Fibroblast of lung (primary cell): ENCODE data around the gene ST6GALNAC3. TPM values are rescaled to one million over a fixed set of nuclear protein-coding genes. Genes with fewer than 3 reads are reported as not detected.

Experiments
- DNase-seq, 2 donors: peaks; one replicate each; pipeline versions ENCODE4 v3.0.0 to v3.0.0-alpha.2; 2010; ENCODE audit warnings: low read depth in 2 of 2
- H2AFZ ChIP-seq: 2 replicates; pipeline ENCODE4 v1.5.1; 2012; ENCODE audit warnings: low read length, control low read depth, inconsistent platforms
- H3K27ac ChIP-seq: 2 replicates; pipeline ENCODE4 v1.5.1; 2011; ENCODE audit warnings: low read length, control low read depth; ENCODE audit not compliant: insufficient read depth
- H3K27me3 ChIP-seq: 2 replicates; pipeline ENCODE4 v1.5.1; 2011; ENCODE audit warnings: mild to moderate bottlenecking, low read length; ENCODE audit not compliant: control insufficient read depth, insufficient read depth
- H3K36me3 ChIP-seq: 2 replicates; pipeline ENCODE4 v1.5.1; 2011; ENCODE audit warnings: low read length; ENCODE audit not compliant: control insufficient read depth, insufficient read depth
- H3K4me1 ChIP-seq: 2 replicates; pipeline ENCODE4 v1.5.1; 2011; ENCODE audit warnings: low read length; ENCODE audit not compliant: control insufficient read depth, insufficient read depth; ENCODE audit errors: extremely low read depth
- H3K4me2 ChIP-seq: 2 replicates; pipeline ENCODE4 v1.5.1; 2011; ENCODE audit warnings: low read length, control low read depth; ENCODE audit not compliant: insufficient read depth; ENCODE audit errors: extremely low read depth
- H3K4me3 ChIP-seq, 4 experiments: fragments of 200-600 bp in 1 of 4; sonication (generic) in 1 of 4; replicated peaks in 1 of 4; 2 replicates each; pipeline ENCODE4 v1.5.1; 2011 to 2016; ENCODE audit warnings: low read length in 4 of 4, low read depth in 3 of 4, mild to moderate bottlenecking in 3 of 4, control low read depth in 2 of 4, inconsistent platforms in 1 of 4, mixed read lengths in 1 of 4; ENCODE audit not compliant: insufficient read depth in 1 of 4; ENCODE audit errors: control extremely low read depth in 1 of 4
- H3K79me2 ChIP-seq: 2 replicates; pipeline ENCODE4 v1.5.1; 2012; ENCODE audit warnings: mild to moderate bottlenecking, low read length, inconsistent platforms; ENCODE audit not compliant: control insufficient read depth, insufficient read depth
- H3K9ac ChIP-seq: 2 replicates; pipeline ENCODE4 v1.5.1; 2011; ENCODE audit warnings: mild to moderate bottlenecking, low read length, control low read depth; ENCODE audit not compliant: insufficient read depth
- H3K9me3 ChIP-seq: 2 replicates; pipeline ENCODE4 v1.5.1; 2012; ENCODE audit warnings: low read depth, low read length; ENCODE audit not compliant: control insufficient read depth, insufficient read depth
- H4K20me1 ChIP-seq: 2 replicates; pipeline ENCODE4 v1.5.1; 2011; ENCODE audit warnings: low read length; ENCODE audit not compliant: control insufficient read depth, insufficient read depth; ENCODE audit errors: extremely low read depth
- EZH2 ChIP-seq: IDR thresholded peaks from 2 replicates; pipeline ENCODE4 v1.5.1; 2012; ENCODE audit warnings: low read length, control low read depth, mild to moderate bottlenecking; ENCODE audit errors: missing control alignments
- polyA plus RNA-seq, 2 donors: library from polyadenylated mRNA; depleted of rRNA in 1 of 2; stranded (reverse) in 1 of 2; unstranded in 1 of 2; fragments of >200 nt; gene quantifications; 2 replicates each; pipeline ENCODE4 v1.2.1, GENCODE V29; 2011 to 2012; ENCODE audit warnings: missing spikeins in 1 of 2
- total RNA-seq: library from RNA; depleted of rRNA; stranded (reverse); fragments of >200 nt; gene quantifications from 2 replicates; pipeline ENCODE4 v1.2.1, GENCODE V29; 2014
- TF ChIP-seq, protein P1 (sequence below), 2 donors: IDR thresholded peaks in 1 of 2; conservative IDR thresholded peaks in 1 of 2; 1 replicate in 1 of 2; 2 replicates in 1 of 2; pipeline ENCODE4 v1.5.1; 2011 to 2012; ENCODE audit warnings: low read length in 2 of 2, control low read depth in 1 of 2, inconsistent platforms in 1 of 2, low read depth in 1 of 2, mild to moderate bottlenecking in 1 of 2

ST6GALNAC3 gene
- total and polyA plus RNA-seq, 2 donors (not counting 1 experiment from before 2014, with no cell fraction given): 0.34 to 0.66 TPM

DNA sequence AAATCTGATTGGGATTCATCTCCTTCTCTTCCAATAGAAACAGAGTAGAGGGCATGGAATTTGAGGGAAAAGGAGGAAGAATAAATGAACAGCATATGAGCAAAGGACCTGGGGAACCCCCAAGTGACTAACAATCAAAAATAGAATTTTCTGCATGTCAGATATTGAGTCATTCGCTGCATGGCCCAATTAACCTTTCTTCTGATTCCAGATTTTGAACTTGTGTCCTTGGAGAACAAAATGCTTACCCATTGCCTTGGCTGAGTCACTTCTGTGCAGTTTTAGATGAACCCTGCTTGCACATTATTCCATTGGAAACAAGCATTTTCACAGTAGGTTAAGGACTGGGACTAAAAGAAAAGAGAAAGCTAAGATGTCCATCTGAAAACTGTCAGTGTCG, 390.5 kb downstream of the ST6GALNAC3 start:
- Histone ChIP-seq H3K27me3 (no peaks in the 10 kb centered on the region), H3K9me3 (no peaks in the 10 kb centered on the region), H3K4me3 (no peak overlapping the region), H3K36me3 (no peaks in the 10 kb centered on the region), H3K9ac (no peak overlapping the region), H3K4me1 (no peaks in the 10 kb centered on the region), H3K27ac (no peak overlapping the region), H3K4me2 (no peak overlapping the region), H4K20me1 (no peaks in the 10 kb centered on the region), H2AFZ (no peak overlapping the region), H3K79me2 (no peaks in the 10 kb centered on the region)
- DNase-seq: peak; percentile 20 to 27
- TF ChIP-seq, protein P1, sequence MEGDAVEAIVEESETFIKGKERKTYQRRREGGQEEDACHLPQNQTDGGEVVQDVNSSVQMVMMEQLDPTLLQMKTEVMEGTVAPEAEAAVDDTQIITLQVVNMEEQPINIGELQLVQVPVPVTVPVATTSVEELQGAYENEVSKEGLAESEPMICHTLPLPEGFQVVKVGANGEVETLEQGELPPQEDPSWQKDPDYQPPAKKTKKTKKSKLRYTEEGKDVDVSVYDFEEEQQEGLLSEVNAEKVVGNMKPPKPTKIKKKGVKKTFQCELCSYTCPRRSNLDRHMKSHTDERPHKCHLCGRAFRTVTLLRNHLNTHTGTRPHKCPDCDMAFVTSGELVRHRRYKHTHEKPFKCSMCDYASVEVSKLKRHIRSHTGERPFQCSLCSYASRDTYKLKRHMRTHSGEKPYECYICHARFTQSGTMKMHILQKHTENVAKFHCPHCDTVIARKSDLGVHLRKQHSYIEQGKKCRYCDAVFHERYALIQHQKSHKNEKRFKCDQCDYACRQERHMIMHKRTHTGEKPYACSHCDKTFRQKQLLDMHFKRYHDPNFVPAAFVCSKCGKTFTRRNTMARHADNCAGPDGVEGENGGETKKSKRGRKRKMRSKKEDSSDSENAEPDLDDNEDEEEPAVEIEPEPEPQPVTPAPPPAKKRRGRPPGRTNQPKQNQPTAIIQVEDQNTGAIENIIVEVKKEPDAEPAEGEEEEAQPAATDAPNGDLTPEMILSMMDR (conservative IDR thresholded peaks at IDR 0.05 in 1 of 2, IDR thresholded peaks at IDR 0.05 in 1 of 2; ENCODE audit: low read depth in 1 of 2, low read length in 2 of 2): no peak
- TF ChIP-seq EZH2: no peak

GRCh38 chr1:76470166-76470565, 395.6 kb downstream of the ST6GALNAC3 start:
- Histone ChIP-seq H3K4me2 (no peak overlapping the region), H4K20me1 (no peaks in the 10 kb centered on the region), H2AFZ (no peak overlapping the region), H3K9ac (no peak overlapping the region), H3K36me3 (no peaks in the 10 kb centered on the region), H3K27me3 (no peaks in the 10 kb centered on the region), H3K27ac (no peak overlapping the region), H3K79me2 (no peaks in the 10 kb centered on the region), H3K9me3 (no peaks in the 10 kb centered on the region), H3K4me1 (no peaks in the 10 kb centered on the region), H3K4me3 (no peak overlapping the region)
- no peak for DNase-seq
- TF ChIP-seq EZH2: no peak
- TF ChIP-seq, protein P1 (conservative IDR thresholded peaks at IDR 0.05 in 1 of 2, IDR thresholded peaks at IDR 0.05 in 1 of 2; ENCODE audit: low read depth in 1 of 2, low read length in 2 of 2): no peak

GRCh38 chr1:76471536-76471935, 397.0 kb downstream of the ST6GALNAC3 start:
- no peak overlapping the region for H3K4me3 ChIP-seq
- H3K36me3 ChIP-seq: no peaks in the 10 kb centered on the region
- no peak overlapping the region for H2AFZ ChIP-seq
- H4K20me1 ChIP-seq: no peaks in the 10 kb centered on the region
- no peaks in the 10 kb centered on the region for H3K27me3 ChIP-seq
- no peak overlapping the region for H3K4me2 ChIP-seq
- no peak overlapping the region for H3K27ac ChIP-seq
- H3K9ac ChIP-seq: no peak overlapping the region
- H3K9me3 ChIP-seq: no peaks in the 10 kb centered on the region
- no peak for TF ChIP-seq EZH2
- TF ChIP-seq, protein P1 (conservative IDR thresholded peaks at IDR 0.05 in 1 of 2, IDR thresholded peaks at IDR 0.05 in 1 of 2; ENCODE audit: low read depth in 1 of 2, low read length in 2 of 2): no peak
- DNase-seq: no peak
- no peaks in the 10 kb centered on the region for H3K4me1 ChIP-seq
- no peaks in the 10 kb centered on the region for H3K79me2 ChIP-seq
